NCI-H1694 (cell line): Measurements from ENCODE around the gene MTFR1L.
"Not testable (repeated sequence)": the region's sequence is repeated elsewhere in the genome, so short reads cannot be mapped to it uniquely, and the experiment has no call there.

Source experiments
- DNase-seq: peaks from one replicate; lab custom pipeline; 2025; lab: John Stamatoyannopoulos, UW

MTFR1L gene

GRCh38 chr1:25825605-25826004, 5.9 kb downstream of the MTFR1L start:
- no peak for DNase-seq

DNA sequence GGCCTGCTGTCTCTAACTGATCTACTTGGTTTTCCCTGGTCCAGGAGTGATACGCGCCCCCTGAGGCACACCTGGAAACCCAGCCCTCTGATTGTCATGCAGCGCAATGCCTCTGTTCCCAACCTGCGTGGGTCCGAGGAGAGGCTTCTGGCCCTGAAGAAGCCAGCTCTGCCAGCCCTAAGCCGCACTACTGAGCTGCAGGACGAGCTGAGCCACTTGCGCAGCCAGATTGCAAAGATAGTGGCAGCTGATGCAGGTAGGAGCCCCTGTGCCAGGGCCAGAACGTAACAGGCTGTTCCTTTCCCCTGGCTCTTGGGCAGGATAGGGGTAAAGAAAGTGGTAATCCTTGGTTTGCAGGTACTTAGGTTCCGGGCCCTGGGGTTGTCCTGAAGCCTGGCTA, 6.8 kb downstream of the MTFR1L start:
- DNase-seq, result no peak

DNA sequence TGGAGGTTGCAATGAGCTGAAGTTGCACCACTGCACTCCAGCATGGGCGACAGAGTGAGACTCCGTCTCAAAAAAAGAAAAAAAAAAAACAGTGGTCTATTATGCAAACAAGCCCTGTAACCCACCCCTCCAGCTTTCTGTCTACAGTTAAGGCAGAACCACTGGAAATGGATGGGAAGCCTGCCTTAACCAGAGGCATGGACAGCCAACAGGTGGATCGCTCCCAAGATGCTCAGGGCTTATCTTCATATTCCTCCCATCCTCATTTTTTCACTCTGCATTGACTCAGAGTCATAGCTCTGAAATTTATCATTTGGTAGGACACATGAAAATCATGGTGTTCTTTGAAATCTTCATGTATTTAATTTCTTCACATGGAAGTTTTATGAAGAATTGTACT, 8.7 kb downstream of the MTFR1L start:
- DNase-seq, result no peak

DNA sequence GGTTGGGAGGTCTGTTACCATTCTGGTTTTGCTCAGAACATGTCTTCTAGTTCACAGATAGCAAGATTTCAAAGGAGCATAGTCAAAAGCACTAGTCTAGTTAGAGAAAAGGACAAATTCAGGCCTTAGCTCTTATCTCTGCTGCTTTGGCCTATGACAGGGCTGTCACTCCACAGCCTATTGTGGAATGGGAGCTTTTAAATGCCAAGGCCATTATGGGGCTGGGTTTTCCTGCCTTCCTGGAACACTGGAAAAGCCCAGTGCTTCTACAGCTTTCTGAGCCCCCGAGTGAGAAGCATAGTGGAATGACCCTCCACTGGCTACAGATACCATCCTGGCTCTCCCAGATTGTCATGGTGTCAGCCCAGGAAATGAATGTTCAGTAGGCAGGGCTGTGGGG, 9.3 kb downstream of the MTFR1L start:
- no peak for DNase-seq

GRCh38 chr1:25831569-25832196, 11.9 kb downstream of the MTFR1L start:
- DNase-seq, result no peak

- no peak for DNase-seq
Observed at GRCh38 chr1:25832336-25833037, 12.7 kb downstream of the MTFR1L start.

- no peak for DNase-seq
Observed at GRCh38 chr1:25833158-25833557, 13.4 kb downstream of the MTFR1L start.

DNA sequence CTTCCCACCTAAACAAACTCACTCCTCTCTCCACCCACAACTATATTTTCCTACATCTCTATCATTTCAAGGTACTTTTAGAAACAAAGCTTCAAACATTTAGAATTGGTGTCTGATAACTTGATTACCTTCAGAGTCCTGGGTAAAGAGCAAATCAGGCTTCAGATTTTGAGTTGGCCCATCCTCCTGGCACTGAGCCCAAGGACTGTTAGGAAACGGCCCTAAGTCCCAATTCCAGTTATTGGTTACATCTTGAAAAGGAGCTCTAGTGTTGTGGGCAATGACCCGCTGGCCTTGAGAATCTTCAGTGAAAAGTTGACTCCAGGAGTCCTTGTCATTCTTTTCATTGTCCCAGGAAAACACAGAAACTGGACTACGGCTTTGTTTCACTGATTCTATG, 15.1 kb downstream of the MTFR1L start:
- no peak for DNase-seq

GRCh38 chr1:25836695-25837094, 16.9 kb downstream of the MTFR1L start:
- DNase-seq, result no peak

DNA sequence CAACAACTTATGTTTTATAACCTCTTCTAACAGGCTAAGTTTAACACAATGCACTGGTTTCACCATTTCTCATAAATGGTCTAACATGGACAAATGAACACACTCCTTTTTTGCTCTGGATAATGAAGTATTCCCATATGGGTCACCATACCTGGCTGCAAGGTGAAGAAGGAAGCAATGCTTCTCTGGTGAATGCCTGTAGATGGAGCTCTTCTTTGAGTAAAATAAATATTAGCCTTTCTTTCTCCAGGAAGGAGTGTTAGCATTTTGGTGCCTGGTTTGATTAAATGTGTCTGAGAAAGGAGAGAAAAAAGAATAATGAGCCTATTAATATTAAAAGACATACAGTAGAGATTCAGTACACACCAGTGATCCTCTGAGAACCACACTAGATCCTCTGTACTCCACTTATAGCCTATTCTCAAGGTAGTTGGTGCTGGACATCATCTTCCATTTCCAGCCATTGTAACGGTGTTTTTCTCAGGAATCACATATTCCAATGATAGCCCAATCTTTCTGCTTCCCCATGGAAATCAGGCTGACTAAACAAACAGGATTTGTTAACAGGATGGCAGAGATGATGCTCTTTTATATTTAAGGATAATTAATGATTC, 17.6 kb downstream of the MTFR1L start:
- peak; percentile 25 for DNase-seq

DNA sequence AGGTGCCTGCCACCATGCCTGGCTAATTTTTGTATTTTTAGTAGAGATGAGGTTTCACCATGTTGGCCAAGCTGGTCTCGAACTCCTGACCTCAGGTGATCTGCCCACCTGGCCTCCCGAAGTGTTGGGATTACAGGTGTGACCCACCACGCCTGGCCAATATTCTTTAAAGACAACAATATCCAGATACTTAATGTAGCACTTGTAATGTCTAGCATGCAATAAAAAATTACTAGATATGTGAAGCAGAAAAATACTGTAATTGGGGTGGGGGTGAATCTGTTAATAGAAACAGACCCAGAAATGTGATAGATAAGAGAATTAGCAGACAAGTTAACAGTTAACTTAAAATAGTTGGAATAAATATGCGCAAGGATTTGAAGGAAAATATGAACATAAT, 20.1 kb downstream of the MTFR1L start:
- not testable (repeated sequence) for DNase-seq

GRCh38 chr1:25843483-25843882, 23.7 kb downstream of the MTFR1L start:
- DNase-seq, result no peak

DNA sequence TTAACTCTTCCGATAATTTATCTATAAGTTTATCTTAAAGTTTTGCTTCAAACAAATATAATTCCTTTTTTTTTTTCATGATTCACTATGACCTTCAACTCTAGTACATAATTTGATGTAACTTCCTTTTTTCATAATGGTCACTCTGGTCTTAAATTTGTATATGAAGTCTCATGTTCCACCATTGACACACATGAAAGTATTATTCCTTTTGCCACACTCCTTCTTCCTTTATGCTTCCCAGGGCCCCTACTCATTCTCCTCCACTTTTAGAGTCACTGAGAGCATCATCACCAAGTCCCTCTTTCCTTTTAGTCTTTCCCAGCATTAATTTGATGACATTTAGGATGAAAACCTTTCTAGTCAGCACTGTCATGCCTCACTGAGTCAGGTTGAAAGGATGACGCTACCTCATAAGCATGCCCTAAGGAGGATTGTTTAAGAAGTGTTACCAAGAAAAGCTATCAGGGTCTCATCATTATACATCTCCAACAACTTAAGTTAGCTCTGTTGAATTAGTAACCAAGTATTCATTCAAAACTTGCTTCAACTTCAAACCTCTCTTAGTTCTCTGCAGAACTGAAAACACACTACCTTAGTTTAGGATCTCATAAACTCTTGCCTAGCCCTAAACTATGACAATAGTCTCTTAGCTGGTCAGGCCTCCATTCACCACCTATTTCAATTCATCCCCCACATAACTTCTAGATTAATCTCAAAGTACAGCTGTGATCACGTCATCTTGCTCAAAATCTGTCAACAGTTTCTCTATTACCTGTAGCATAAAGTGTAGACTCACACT, 25.0 kb downstream of the MTFR1L start:
- DNase-seq, result no peak

DNA sequence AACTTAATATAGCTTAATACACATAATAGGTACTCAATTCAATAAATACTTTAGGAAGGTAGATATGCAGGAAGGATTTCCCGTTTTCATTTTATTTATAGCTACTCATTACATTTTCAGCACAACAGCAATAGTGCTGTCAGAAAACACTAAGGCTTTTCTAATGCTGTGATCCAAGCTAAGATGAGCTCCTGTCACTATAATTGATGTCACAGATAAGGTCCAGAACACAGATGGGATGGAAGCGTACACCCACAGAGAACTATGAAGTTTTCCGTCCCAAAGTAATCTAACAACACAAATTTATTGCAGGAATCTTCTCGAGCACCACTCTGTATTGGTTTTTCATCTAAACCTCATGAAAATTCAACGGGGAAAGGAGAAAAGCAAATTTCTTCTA, 25.9 kb downstream of the MTFR1L start:
- DNase-seq, result no peak

DNA sequence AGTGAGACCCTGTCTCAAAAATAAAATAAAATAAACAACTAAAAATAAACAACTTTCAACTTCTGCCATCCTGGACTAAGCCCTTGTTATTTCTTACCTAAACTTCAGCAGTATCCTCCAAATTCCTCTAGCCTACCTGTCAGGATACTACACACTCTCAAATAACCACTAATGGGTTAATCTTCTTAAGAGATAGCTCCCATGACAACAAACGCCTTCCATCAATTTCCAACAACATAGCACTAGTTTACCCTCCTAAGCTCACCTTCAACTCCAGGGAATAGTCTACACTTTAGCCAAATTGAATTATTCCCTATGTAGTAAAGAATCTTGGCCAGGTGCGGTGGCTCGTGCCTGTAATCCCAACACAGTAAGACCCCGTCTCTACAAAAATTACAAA, 28.2 kb downstream of the MTFR1L start:
- no peak for DNase-seq

DNA sequence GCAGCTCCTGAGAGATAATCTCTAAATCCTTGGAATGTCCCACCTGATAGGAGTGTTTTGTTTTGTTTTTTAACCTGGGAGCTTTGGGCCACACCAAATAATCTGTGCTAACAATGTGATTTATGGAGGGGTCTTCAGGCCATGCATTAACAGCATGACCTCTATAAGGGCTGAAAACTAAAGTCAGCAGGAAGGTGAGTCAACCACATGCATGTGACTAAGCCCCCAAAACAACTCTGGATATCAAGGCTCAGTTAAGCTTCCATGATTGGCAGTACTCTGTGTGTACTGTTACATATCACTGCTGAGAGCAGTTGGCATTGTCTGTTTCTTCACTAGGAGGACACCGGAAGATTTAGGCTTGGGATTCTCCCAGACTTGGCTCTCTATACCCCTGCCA, 28.8 kb downstream of the MTFR1L start:
- no peak for DNase-seq

DNA sequence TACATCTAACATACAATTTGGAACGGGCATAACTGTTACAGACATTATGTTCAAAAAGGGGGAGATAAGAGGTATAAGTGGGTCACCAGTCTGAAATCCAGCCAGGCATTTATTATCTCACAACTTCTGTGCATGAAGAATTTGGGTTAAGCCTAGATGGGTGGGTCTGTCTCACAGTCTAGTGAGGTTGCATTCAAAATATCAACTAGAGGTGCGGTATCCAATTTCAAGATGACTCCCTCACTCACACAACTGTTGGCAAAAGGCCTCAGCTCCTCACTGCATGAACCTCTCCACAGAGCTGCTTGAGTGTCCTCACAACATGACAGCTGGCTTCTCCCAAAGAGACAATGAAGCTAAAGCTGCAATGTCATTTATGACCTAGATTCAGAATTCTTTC, 34.8 kb downstream of the MTFR1L start:
- DNase-seq, result no peak

DNA sequence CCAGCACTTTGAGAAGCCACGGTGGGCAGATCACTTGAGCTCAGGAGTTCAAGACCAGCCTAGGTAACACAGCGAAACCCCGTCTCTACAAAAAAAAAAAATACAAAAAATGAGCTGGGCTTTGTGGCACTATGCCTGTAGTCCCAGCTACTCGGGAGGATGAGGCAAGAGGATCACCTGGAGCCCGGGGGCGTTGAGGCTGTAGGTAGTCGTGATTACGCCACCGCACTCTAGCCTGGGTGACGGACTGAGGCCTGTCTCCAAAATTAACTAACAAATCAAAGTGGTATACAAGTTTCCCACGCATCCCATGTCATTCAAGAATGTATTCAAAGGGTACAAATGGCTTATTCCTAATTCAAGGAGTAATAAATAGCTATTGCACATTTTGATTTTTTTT, 37.1 kb downstream of the MTFR1L start:
- DNase-seq, result no peak

DNA sequence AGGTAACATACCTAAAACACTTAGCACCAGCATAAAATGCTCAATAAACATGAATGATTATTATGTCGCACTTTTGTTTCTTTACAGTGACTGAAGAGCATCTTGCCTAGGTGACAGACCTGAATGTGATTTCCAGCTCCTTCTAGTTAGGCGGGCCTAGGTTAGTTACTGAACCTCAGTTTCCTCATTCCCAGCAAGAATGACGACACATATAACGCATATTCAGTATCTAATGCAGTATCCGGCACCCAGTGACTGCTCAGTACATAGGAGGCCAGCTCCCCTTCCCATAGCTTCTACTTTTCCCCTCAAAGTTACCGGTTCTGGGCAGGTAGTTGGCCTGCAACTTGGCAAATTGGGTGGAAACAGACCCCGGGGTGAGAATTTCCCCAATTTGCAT, 38.7 kb downstream of the MTFR1L start:
- DNase-seq, result no peak

DNA sequence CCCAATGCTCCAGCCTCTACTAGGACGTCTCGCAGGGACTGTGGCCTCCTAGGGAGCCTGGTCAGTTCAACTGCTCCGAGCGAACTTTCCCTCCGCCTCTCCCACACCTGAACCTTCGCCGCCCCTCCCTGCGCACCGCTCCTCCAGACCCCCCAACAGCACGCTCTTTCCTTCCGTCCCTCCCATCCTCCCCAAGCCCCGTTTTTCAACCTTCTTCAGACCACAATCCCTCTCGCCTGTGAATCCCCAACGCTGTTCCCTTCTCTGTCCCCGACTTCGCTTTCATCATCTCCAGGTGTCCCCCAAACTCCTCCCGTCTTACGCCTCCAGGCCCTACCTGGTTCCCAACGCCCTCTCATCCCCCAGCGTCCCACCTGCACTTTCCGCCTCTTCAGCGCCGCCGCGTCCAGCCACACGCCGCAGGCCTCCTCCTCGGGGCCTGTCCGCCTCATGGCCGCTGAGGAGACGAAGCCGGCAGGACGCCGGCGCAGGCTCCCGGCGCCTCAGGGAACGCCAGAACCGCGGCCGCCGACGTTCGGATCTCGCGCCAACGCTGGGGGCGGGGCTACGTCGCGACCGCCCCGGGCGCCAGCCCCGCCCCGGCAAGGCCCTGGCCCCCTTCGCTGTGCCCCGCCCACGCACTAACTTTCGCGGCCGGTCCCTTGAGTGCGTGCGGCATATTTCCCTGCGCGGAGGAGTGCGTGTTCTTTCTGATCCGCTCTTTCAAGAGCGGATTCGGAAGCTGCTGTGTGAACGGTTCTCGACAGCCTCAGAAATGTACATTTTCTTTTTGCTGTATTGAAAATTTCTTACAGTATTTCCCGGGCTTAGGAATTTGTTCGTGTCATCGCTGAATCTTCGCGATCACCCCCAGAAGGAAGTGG, 39.4 kb downstream of the MTFR1L start, which contains the start of gene AUNIP:
Gene AUNIP, minus strand, starts transcription at position 552 of the 884 bp plus-strand sequence. Its CDS starts 100 bp downstream, at position 452.
- peak; percentile 48 for DNase-seq
